HEK293 (cell line): ENCODE results near the gene SCAMP2.

ENCODE experiments used
- CTCF ChIA-PET: fragments of 350-600 bp; formaldehyde crosslinking; extraction: SDS; loops from one replicate; lab custom pipeline; 2021; ENCODE audit warnings: antibody characterized with exemption; lab: Yijun Ruan, JAX
- POLR2A ChIA-PET: fragments of 300-600 bp; formaldehyde crosslinking; extraction: SDS; loops from one replicate; lab custom pipeline; 2020; ENCODE audit warnings: antibody characterized with exemption, inconsistent platforms; lab: Yijun Ruan, JAX
- H3K27ac ChIP-seq: fragments of 200-500 bp; sonication (Bioruptor generic); 2 replicates; pipeline ENCODE4 v1.5.1; 2014; ENCODE audit warnings: low read depth, low read length, control low read depth, inconsistent platforms; ENCODE audit errors: extremely low read depth
- H3K36me3 ChIP-seq, 2 experiments: fragments of 200-500 bp in 1 of 2; sonication (Bioruptor generic) in 1 of 2; 1 replicate in 1 of 2; 2 replicates in 1 of 2; pipeline ENCODE4 v1.5.1; 2014 to 2017; ENCODE audit warnings: inconsistent platforms in 2 of 2, low read length in 2 of 2; ENCODE audit not compliant: control insufficient read depth in 2 of 2, insufficient read depth in 1 of 2
- H3K4me1 ChIP-seq: fragments of 200-500 bp; sonication (Bioruptor generic); 2 replicates; pipeline ENCODE4 v1.5.1; 2014; ENCODE audit warnings: mild to moderate bottlenecking, low read length, inconsistent platforms; ENCODE audit not compliant: control insufficient read depth, insufficient read depth
- H3K4me3 ChIP-seq: 2 replicates; pipeline ENCODE4 v1.5.1; 2011; ENCODE audit warnings: low read depth, mild to moderate bottlenecking, control low read depth, low read length, moderate library complexity
- H3K9me3 ChIP-seq: fragments of 200-500 bp; sonication (Bioruptor generic); 2 replicates; pipeline ENCODE4 v1.5.1; 2014; ENCODE audit warnings: low read depth, low read length, inconsistent platforms; ENCODE audit not compliant: control insufficient read depth, insufficient read depth
- EGR2 ChIP-seq: fragments of 450-650 bp; formaldehyde crosslinking; IDR thresholded peaks from 2 replicates; pipeline ENCODE4 v1.5.1; 2016; ENCODE audit warnings: low read depth, missing biosample characterization, missing genetic modification characterization
- GLI4 ChIP-seq: fragments of 450-650 bp; formaldehyde crosslinking; IDR thresholded peaks from 2 replicates; pipeline ENCODE4 v1.5.1; 2016; ENCODE audit warnings: missing biosample characterization, missing genetic modification characterization
- HOXD13 ChIP-seq: sonication (generic); formaldehyde crosslinking; IDR thresholded peaks from 2 replicates; pipeline ENCODE4 v1.8.0; 2022; ENCODE audit warnings: missing genetic modification reagents, borderline replicate concordance
- KLF9 ChIP-seq: fragments of 450-650 bp; formaldehyde crosslinking; IDR thresholded peaks from 2 replicates; pipeline ENCODE4 v1.5.1; 2016; ENCODE audit warnings: missing biosample characterization, missing genetic modification characterization, low read depth
- SETDB1 ChIP-seq: IDR thresholded peaks from one replicate; pipeline ENCODE4 v1.6.1; 2017; ENCODE audit warnings: mild to moderate bottlenecking, low read length, moderate library complexity, mixed read lengths; ENCODE audit not compliant: insufficient read length
- TRIM28 ChIP-seq: IDR thresholded peaks from 2 replicates; pipeline ENCODE4 v1.6.1; 2011; ENCODE audit warnings: low read length, control low read depth, borderline replicate concordance
- WT1 ChIP-seq: fragments of 450-650 bp; formaldehyde crosslinking; IDR thresholded peaks from 2 replicates; pipeline ENCODE4 v1.5.1; 2016; ENCODE audit warnings: missing biosample characterization, missing genetic modification characterization
- ZFHX2 ChIP-seq: fragments of 450-650 bp; formaldehyde crosslinking; conservative IDR thresholded peaks from 2 replicates; pipeline ENCODE4 v1.5.1; 2016; ENCODE audit warnings: missing biosample characterization, missing genetic modification characterization
- ZNF112 ChIP-seq: fragments of 450-650 bp; formaldehyde crosslinking; IDR thresholded peaks from 2 replicates; pipeline ENCODE4 v1.5.0; 2017; ENCODE audit warnings: missing biosample characterization, missing genetic modification characterization
- ZNF121 ChIP-seq: fragments of 450-650 bp; formaldehyde crosslinking; IDR thresholded peaks from 2 replicates; pipeline ENCODE4 v1.5.1; 2016; ENCODE audit warnings: missing biosample characterization, missing genetic modification characterization
- ZNF169 ChIP-seq: fragments of 450-650 bp; formaldehyde crosslinking; IDR thresholded peaks from 2 replicates; pipeline ENCODE4 v1.5.1; 2016; ENCODE audit warnings: missing biosample characterization, missing genetic modification characterization
- ZNF2 ChIP-seq: fragments of 450-650 bp; formaldehyde crosslinking; IDR thresholded peaks from 2 replicates; pipeline ENCODE4 v1.5.1; 2016; ENCODE audit warnings: missing biosample characterization, missing genetic modification characterization
- ZNF24 ChIP-seq: fragments of 450-650 bp; formaldehyde crosslinking; IDR thresholded peaks from 2 replicates; pipeline ENCODE4 v1.5.1; 2016; ENCODE audit warnings: missing biosample characterization, missing genetic modification characterization
- ZNF350 ChIP-seq: fragments of 450-650 bp; formaldehyde crosslinking; IDR thresholded peaks from 2 replicates; pipeline ENCODE4 v1.5.0; 2017; ENCODE audit warnings: missing biosample characterization, mild to moderate bottlenecking, missing genetic modification characterization
- ZNF423 ChIP-seq: fragments of 450-650 bp; formaldehyde crosslinking; IDR thresholded peaks from 2 replicates; pipeline ENCODE4 v1.5.1; 2016; ENCODE audit warnings: missing biosample characterization, missing genetic modification characterization
- ZNF501 ChIP-seq: fragments of 450-650 bp; formaldehyde crosslinking; IDR thresholded peaks from 2 replicates; pipeline ENCODE4 v1.5.1; 2016; ENCODE audit warnings: missing biosample characterization, missing genetic modification characterization
- ZNF529 ChIP-seq: fragments of 450-650 bp; formaldehyde crosslinking; IDR thresholded peaks from 2 replicates; pipeline ENCODE4 v1.5.1; 2017; ENCODE audit warnings: missing genetic modification characterization, missing biosample characterization; ENCODE audit not compliant: insufficient replicate concordance
- ZNF560 ChIP-seq: fragments of 450-650 bp; formaldehyde crosslinking; IDR thresholded peaks from 2 replicates; pipeline ENCODE4 v1.5.1; 2017; ENCODE audit warnings: missing biosample characterization, missing genetic modification characterization, borderline replicate concordance
- ZNF561 ChIP-seq: fragments of 450-650 bp; IDR thresholded peaks from 2 replicates; pipeline ENCODE4 v1.5.1; 2018; ENCODE audit warnings: missing biosample characterization, missing genetic modification characterization, borderline replicate concordance
- ZNF658 ChIP-seq: fragments of 450-650 bp; formaldehyde crosslinking; IDR thresholded peaks from 2 replicates; pipeline ENCODE4; 2016; ENCODE audit warnings: missing biosample characterization, missing genetic modification characterization
- ZNF747 ChIP-seq: fragments of 450-650 bp; formaldehyde crosslinking; IDR thresholded peaks from 2 replicates; pipeline ENCODE4 v1.5.1; 2016; ENCODE audit warnings: missing biosample characterization, missing genetic modification characterization
- ZNF791 ChIP-seq: fragments of 450-650 bp; formaldehyde crosslinking; IDR thresholded peaks from 2 replicates; pipeline ENCODE4 v1.5.1; 2016; ENCODE audit warnings: missing biosample characterization, missing genetic modification characterization
- TF ChIP-seq, protein P1 (sequence below): fragments of 450-650 bp; IDR thresholded peaks from 2 replicates; pipeline ENCODE4 v1.5.1; 2018; ENCODE audit warnings: missing biosample characterization, mild to moderate bottlenecking, missing genetic modification characterization
- TF ChIP-seq, protein P2 (sequence below): fragments of 450-650 bp; formaldehyde crosslinking; IDR thresholded peaks from 2 replicates; pipeline ENCODE4 v1.5.1; 2016; ENCODE audit warnings: missing biosample characterization, missing genetic modification characterization

Gene SCAMP2

DNA sequence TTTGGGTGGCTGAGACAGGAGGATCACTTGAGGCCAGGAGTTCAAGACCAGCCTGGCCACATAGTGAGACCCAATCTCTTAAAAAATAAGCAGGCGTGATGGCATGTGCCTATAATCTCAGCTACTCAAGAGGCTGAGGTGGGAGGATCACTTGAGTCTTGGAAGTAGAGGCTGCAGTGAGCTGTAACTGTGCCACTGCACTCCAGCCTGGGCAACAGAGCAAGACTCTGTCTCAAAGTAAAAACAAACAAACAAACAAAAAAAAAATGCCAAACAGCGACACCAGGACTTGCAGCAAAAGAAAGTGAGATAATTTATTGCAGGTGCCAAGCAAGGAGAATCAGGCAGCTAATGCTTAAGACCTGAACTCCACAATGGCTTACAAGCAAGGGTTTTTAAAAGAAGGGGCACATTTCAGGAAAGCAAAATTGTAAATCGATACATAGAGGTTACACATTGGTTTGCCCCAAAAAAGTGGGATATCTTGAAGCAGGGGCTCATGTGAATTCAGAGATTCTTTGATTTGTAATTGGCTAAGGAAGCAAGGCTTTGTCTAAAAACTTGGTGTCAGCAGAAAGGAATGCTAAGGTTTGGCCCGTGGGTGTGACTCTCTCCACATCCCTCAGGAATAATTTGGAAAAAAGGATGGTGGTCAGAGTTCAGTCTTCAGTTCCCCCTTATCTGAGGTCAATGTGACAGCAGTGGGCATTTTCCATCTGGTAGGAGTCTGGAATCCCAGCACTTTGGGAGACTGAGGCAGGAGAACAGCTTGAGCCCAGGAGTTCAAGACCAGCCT lies 11.5 kb upstream of the SCAMP2 start:
- Histone ChIP-seq H3K9me3 (no peaks in the 10 kb centered on the region), H3K27ac (no peak overlapping the region), H3K4me3 (no peak overlapping the region), H3K4me1 (peaks cover 4% of the 10 kb centered on the region; the same call in 1 of the 2 replicates), H3K36me3 (no peaks in the 10 kb centered on the region)
- TF ChIP-seq ZNF121 (tag by site-specific recombination) (peak; percentile 89), ZNF423 (tag by site-specific recombination) (no peak), ZNF747 (no peak), ZFHX2 (tag by site-specific recombination) (peak; percentile 54), ZNF24 (tag by site-specific recombination) (no peak), ZNF501 (tag by site-specific recombination) (no peak), HOXD13 (CRISPR knock-in tag) (no peak), EGR2 (peak; percentile 21; the same call in 1 of the 2 replicates), KLF9 (no peak), ZNF561 (tag by site-specific recombination) (no peak)
- TF ChIP-seq, protein P1, sequence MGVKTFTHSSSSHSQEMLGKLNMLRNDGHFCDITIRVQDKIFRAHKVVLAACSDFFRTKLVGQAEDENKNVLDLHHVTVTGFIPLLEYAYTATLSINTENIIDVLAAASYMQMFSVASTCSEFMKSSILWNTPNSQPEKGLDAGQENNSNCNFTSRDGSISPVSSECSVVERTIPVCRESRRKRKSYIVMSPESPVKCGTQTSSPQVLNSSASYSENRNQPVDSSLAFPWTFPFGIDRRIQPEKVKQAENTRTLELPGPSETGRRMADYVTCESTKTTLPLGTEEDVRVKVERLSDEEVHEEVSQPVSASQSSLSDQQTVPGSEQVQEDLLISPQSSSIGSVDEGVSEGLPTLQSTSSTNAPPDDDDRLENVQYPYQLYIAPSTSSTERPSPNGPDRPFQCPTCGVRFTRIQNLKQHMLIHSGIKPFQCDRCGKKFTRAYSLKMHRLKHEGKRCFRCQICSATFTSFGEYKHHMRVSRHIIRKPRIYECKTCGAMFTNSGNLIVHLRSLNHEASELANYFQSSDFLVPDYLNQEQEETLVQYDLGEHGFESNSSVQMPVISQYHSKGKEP (tag by site-specific recombination) = no peak
- CTCF ChIA-PET = interaction anchor here (0.6 to 2.0 kb wide), 5 partner anchors 17 to 525 kb away, joined by 3 to 9 read pairs (median 4); no protein-coding TSS in a partner anchor
- POLR2A ChIA-PET = interaction anchor here (1.4 to 1.8 kb wide), 2 partner anchors 11 to 17 kb away, joined by 4 to 7 read pairs; partner anchors contain the start of gene SCAMP2

DNA sequence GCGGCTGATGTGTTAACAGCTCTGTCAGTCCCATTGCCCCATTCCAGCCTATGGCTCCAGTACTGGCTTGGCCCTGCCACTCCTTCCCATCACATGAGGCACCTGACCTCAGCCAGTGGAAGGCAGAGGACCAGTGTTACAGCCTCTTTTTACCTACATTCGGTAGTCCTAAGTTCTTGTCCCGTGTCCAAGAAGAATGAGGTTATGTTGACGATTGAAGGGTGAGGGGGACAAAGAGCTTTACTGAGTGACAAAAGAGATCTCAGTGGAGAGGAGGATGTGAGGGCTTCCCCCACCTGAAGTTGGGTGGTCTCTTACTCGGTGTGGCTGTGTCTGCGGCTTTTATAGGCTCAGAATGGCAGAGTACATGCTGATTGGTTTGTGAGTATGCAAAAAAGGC lies 9.4 kb upstream of the SCAMP2 start:
- no peaks in the 10 kb centered on the region for H3K36me3 ChIP-seq
- TF ChIP-seq SETDB1 (peak; percentile 56), TRIM28 (peak; percentile 64; the same call in 1 of the 2 replicates), ZNF658 (tag by site-specific recombination) (no peak)
- H3K4me3 ChIP-seq = no peak overlapping the region
- no peak overlapping the region for H3K27ac ChIP-seq
- H3K4me1 ChIP-seq = no peaks in the 10 kb centered on the region
- no peaks in the 10 kb centered on the region for H3K9me3 ChIP-seq
- ChIA-PET POLR2A (interaction anchor here (1.5 to 2.0 kb wide), 2 partner anchors 11 to 12 kb away, joined by 4 to 5 read pairs; no protein-coding TSS in a partner anchor), CTCF (interaction anchor here (0.6 to 2.0 kb wide), 4 partner anchors 9 to 68 kb away, joined by 3 to 9 read pairs (median 4); partner anchors contain the start of gene SCAMP2)

DNA sequence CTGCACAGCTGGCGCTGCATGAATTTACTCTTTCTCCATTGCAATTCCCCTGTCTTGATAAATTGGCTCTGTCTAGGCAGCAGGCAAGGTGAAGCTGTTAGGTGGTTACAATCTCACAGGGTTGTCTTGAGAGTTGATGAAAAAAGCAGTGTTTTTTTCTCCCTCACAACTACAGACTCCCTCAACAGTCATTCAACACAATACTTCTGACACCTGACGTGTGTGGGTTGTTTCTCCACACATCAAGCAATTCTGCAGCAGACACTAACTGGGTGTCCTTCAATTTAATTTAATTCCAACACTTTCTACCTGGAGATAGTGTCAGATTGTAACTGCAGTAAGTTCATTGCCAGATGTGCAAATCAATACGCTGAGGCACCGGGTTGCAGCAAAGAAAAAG lies 5.1 kb upstream of the SCAMP2 start:
- ChIA-PET CTCF (interaction anchor here (0.6 kb wide), 1 partner anchor 19 kb away, joined by 3 read pairs; no protein-coding TSS in a partner anchor), POLR2A (no interaction called here)
- Histone ChIP-seq H3K36me3 (no peaks in the 10 kb centered on the region), H3K4me1 (no peaks in the 10 kb centered on the region), H3K9me3 (no peaks in the 10 kb centered on the region), H3K4me3 (no peak overlapping the region), H3K27ac (no peak overlapping the region)
- TF ChIP-seq ZNF560 = no peak

DNA sequence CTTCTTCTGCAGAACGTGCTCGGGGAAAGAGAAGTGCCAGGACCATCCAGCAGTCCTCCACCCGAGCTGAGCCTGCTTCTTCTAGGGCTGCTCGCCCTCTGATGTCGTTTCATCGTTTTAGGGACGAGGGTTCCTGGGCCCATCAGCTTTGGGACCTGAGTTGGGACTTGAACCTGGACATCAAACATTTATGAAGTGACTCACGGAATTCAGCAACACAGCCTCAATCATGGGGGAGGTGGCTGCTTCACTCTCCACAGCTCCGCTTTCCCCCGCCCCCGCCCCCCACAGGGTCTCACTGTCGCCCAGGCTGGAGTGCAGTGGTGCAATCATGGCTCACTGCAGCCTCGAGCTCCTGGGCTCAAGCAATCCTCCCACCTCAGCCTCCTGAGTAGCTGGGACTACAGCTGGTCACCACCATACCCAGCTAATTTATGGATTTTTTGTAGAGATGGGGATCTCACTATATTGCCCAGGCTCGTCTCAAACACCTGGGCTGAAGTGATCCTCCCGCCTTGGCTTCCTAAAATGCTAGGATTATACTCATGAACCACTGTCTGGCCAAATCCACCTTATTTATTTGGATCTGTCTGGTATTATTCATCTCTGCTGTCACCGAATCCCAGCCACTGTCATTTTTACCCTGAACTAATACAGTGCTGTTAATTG lies 725 bp upstream of the SCAMP2 start:
- Histone ChIP-seq H3K36me3 (peaks cover 2 to 11% of the 10 kb centered on the region in 2 experiments; a peak in 2 of 3 replicates), H3K4me3 (peak overlapping the region; percentile 96), H3K4me1 (peaks cover 7% of the 10 kb centered on the region), H3K27ac (peak overlapping the region; percentile 46; the same call in 1 of the 2 replicates), H3K9me3 (no peaks in the 10 kb centered on the region)
- ChIA-PET CTCF (interaction anchor here (0.6 to 1.4 kb wide), 4 partner anchors 8 to 239 kb away, joined by 3 to 4 read pairs (median 4); no protein-coding TSS in a partner anchor), POLR2A (interaction anchor here (0.9 to 4.3 kb wide), 7 partner anchors 10 to 83 kb away, joined by 3 to 12 read pairs (median 5); partner anchors contain the start of genes FAM219B, MPI and RPP25)
- no peak for TF ChIP-seq WT1 (tag by site-specific recombination)
- no peak for TF ChIP-seq ZNF350 (tag by site-specific recombination)
- TF ChIP-seq ZNF2 (tag by site-specific recombination) = peak; percentile 27; the same call in 1 of the 2 replicates
- no peak for TF ChIP-seq ZNF791 (tag by site-specific recombination)
- TF ChIP-seq, protein P2, sequence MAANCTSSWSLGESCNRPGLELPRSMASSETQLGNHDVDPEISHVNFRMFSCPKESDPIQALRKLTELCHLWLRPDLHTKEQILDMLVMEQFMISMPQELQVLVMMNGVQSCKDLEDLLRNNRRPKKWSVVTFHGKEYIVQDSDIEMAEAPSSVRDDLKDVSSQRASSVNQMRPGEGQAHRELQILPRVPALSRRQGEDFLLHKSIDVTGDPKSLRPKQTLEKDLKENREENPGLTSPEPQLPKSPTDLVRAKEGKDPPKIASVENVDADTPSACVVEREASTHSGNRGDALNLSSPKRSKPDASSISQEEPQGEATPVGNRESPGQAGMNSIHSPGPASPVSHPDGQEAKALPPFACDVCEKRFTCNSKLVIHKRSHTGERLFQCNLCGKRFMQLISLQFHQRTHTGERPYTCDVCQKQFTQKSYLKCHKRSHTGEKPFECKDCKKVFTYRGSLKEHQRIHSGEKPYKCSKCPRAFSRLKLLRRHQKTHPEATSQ (tag by site-specific recombination) = no peak
- TF ChIP-seq ZNF747 = no peak
- no peak for TF ChIP-seq ZNF112 (tag by site-specific recombination)
- no peak for TF ChIP-seq ZNF529 (tag by site-specific recombination)
- TF ChIP-seq ZNF169 (tag by site-specific recombination) = no peak
- TF ChIP-seq GLI4 (tag by site-specific recombination) = no peak; the same call in 1 of the 2 replicates
- peak; percentile 98 for TF ChIP-seq ZNF121 (tag by site-specific recombination)
